ENCODE data around the gene RPGRIP1L.

RPGRIP1L gene

GRCh38 chr16:53611179-53611696 lies 92.4 kb downstream of the RPGRIP1L start:
- H3K9ac ChIP-seq (ENCODE audit: low read length) = no peak overlapping the region
- H3K9me3 ChIP-seq (ENCODE audit: control insufficient read depth, low read length) = no peaks in the 10 kb centered on the region
- H3K4me3 ChIP-seq (ENCODE audit: low read length) = no peak overlapping the region
- H3K4me1 ChIP-seq (ENCODE audit: control insufficient read depth, insufficient read depth, low read length) = peaks cover 6% of the 10 kb centered on the region
- H3K27me3 ChIP-seq (ENCODE audit: control insufficient read depth, insufficient read depth, low read length) = no peaks in the 10 kb centered on the region
- H3K36me3 ChIP-seq (ENCODE audit: control insufficient read depth, insufficient read depth, low read length) = no peaks in the 10 kb centered on the region

- Histone ChIP-seq H3K4me1 (ENCODE audit: control insufficient read depth, insufficient read depth, low read length) (peaks cover 6% of the 10 kb centered on the region), H3K36me3 (ENCODE audit: control insufficient read depth, insufficient read depth, low read length) (no peaks in the 10 kb centered on the region), H3K27me3 (ENCODE audit: control insufficient read depth, insufficient read depth, low read length) (no peaks in the 10 kb centered on the region), H3K9me3 (ENCODE audit: control insufficient read depth, low read length) (no peaks in the 10 kb centered on the region), H3K4me3 (ENCODE audit: low read length) (no peak overlapping the region), H3K9ac (ENCODE audit: low read length) (no peak overlapping the region)
These were observed 94.1 kb downstream of the RPGRIP1L start for GRCh38 chr16:53609536-53609935.

GRCh38 chr16:53608094-53608493 lies 95.6 kb downstream of the RPGRIP1L start:
- H3K4me1 ChIP-seq (ENCODE audit: control insufficient read depth, insufficient read depth, low read length) = peaks cover 6% of the 10 kb centered on the region
- H3K9me3 ChIP-seq (ENCODE audit: control insufficient read depth, low read length) = no peaks in the 10 kb centered on the region
- H3K9ac ChIP-seq (ENCODE audit: low read length) = no peak overlapping the region
- H3K27me3 ChIP-seq (ENCODE audit: control insufficient read depth, insufficient read depth, low read length) = no peaks in the 10 kb centered on the region
- H3K4me3 ChIP-seq (ENCODE audit: low read length) = no peak overlapping the region
- H3K36me3 ChIP-seq (ENCODE audit: control insufficient read depth, insufficient read depth, low read length) = no peaks in the 10 kb centered on the region

GRCh38 chr16:53605831-53606400 lies 97.7 kb downstream of the RPGRIP1L start:
- H3K9me3 ChIP-seq (ENCODE audit: control insufficient read depth, low read length) = no peaks in the 10 kb centered on the region
- no peak overlapping the region for H3K9ac ChIP-seq (ENCODE audit: low read length)
- no peak overlapping the region for H3K4me3 ChIP-seq (ENCODE audit: low read length)
- H3K4me1 ChIP-seq (ENCODE audit: control insufficient read depth, insufficient read depth, low read length) = no peaks in the 10 kb centered on the region
- H3K36me3 ChIP-seq (ENCODE audit: control insufficient read depth, insufficient read depth, low read length) = no peaks in the 10 kb centered on the region
- no peaks in the 10 kb centered on the region for H3K27me3 ChIP-seq (ENCODE audit: control insufficient read depth, insufficient read depth, low read length)

GRCh38 chr16:53605356-53605755 lies 98.3 kb downstream of the RPGRIP1L start:
- H3K27me3 ChIP-seq (ENCODE audit: control insufficient read depth, insufficient read depth, low read length) = no peaks in the 10 kb centered on the region
- no peaks in the 10 kb centered on the region for H3K36me3 ChIP-seq (ENCODE audit: control insufficient read depth, insufficient read depth, low read length)
- H3K4me3 ChIP-seq (ENCODE audit: low read length) = no peak overlapping the region
- H3K9me3 ChIP-seq (ENCODE audit: control insufficient read depth, low read length) = no peaks in the 10 kb centered on the region
- H3K9ac ChIP-seq (ENCODE audit: low read length) = no peak overlapping the region
- H3K4me1 ChIP-seq (ENCODE audit: control insufficient read depth, insufficient read depth, low read length) = no peaks in the 10 kb centered on the region

- Histone ChIP-seq H3K9ac (ENCODE audit: low read length) (no peak overlapping the region), H3K4me3 (ENCODE audit: low read length) (no peak overlapping the region), H3K36me3 (ENCODE audit: control insufficient read depth, insufficient read depth, low read length) (no peaks in the 10 kb centered on the region)
These were observed 101.7 kb downstream of the RPGRIP1L start for GRCh38 chr16:53601961-53602360.

GRCh38 chr16:53600616-53601015 lies 103.0 kb downstream of the RPGRIP1L start:
- Histone ChIP-seq H3K27me3 (ENCODE audit: control insufficient read depth, insufficient read depth, low read length) (no peaks in the 10 kb centered on the region), H3K4me1 (ENCODE audit: control insufficient read depth, insufficient read depth, low read length) (no peaks in the 10 kb centered on the region), H3K9ac (ENCODE audit: low read length) (no peak overlapping the region), H3K9me3 (ENCODE audit: control insufficient read depth, low read length) (no peaks in the 10 kb centered on the region), H3K4me3 (ENCODE audit: low read length) (no peak overlapping the region), H3K36me3 (ENCODE audit: control insufficient read depth, insufficient read depth, low read length) (no peaks in the 10 kb centered on the region)

More at GRCh38 chr16:53601961-53602360, 101.7 kb downstream of the RPGRIP1L start:
- no peaks in the 10 kb centered on the region for H3K4me1 ChIP-seq (ENCODE audit: control insufficient read depth, insufficient read depth, low read length)
- H3K9me3 ChIP-seq (ENCODE audit: control insufficient read depth, low read length) = no peaks in the 10 kb centered on the region
- H3K27me3 ChIP-seq (ENCODE audit: control insufficient read depth, insufficient read depth, low read length) = no peaks in the 10 kb centered on the region

GRCh38 chr16:53600126-53600525 lies 103.5 kb downstream of the RPGRIP1L start:
- Histone ChIP-seq H3K9me3 (ENCODE audit: control insufficient read depth, low read length) (no peaks in the 10 kb centered on the region), H3K4me1 (ENCODE audit: control insufficient read depth, insufficient read depth, low read length) (no peaks in the 10 kb centered on the region), H3K4me3 (ENCODE audit: low read length) (no peak overlapping the region)

GRCh38 chr16:53599548-53599947 lies 104.1 kb downstream of the RPGRIP1L start:
- Histone ChIP-seq H3K4me1 (ENCODE audit: control insufficient read depth, insufficient read depth, low read length) (no peaks in the 10 kb centered on the region), H3K9ac (ENCODE audit: low read length) (no peak overlapping the region), H3K4me3 (ENCODE audit: low read length) (no peak overlapping the region), H3K36me3 (ENCODE audit: control insufficient read depth, insufficient read depth, low read length) (no peaks in the 10 kb centered on the region), H3K9me3 (ENCODE audit: control insufficient read depth, low read length) (no peaks in the 10 kb centered on the region), H3K27me3 (ENCODE audit: control insufficient read depth, insufficient read depth, low read length) (no peaks in the 10 kb centered on the region)

More at GRCh38 chr16:53600126-53600525, 103.5 kb downstream of the RPGRIP1L start:
- Histone ChIP-seq H3K9ac (ENCODE audit: low read length) (no peak overlapping the region), H3K27me3 (ENCODE audit: control insufficient read depth, insufficient read depth, low read length) (no peaks in the 10 kb centered on the region), H3K36me3 (ENCODE audit: control insufficient read depth, insufficient read depth, low read length) (no peaks in the 10 kb centered on the region)

- Histone ChIP-seq H3K9ac (ENCODE audit: low read length) (no peak overlapping the region), H3K4me1 (ENCODE audit: control insufficient read depth, insufficient read depth, low read length) (no peaks in the 10 kb centered on the region), H3K27me3 (ENCODE audit: control insufficient read depth, insufficient read depth, low read length) (no peaks in the 10 kb centered on the region), H3K36me3 (ENCODE audit: control insufficient read depth, insufficient read depth, low read length) (no peaks in the 10 kb centered on the region), H3K9me3 (ENCODE audit: control insufficient read depth, low read length) (no peaks in the 10 kb centered on the region), H3K4me3 (ENCODE audit: low read length) (no peak overlapping the region)
These were observed 105.0 kb downstream of the RPGRIP1L start for GRCh38 chr16:53598511-53599275.

- H3K4me1 ChIP-seq (ENCODE audit: control insufficient read depth, insufficient read depth, low read length) = no peaks in the 10 kb centered on the region
- H3K27me3 ChIP-seq (ENCODE audit: control insufficient read depth, insufficient read depth, low read length) = no peaks in the 10 kb centered on the region
- no peaks in the 10 kb centered on the region for H3K36me3 ChIP-seq (ENCODE audit: control insufficient read depth, insufficient read depth, low read length)
- no peaks in the 10 kb centered on the region for H3K9me3 ChIP-seq (ENCODE audit: control insufficient read depth, low read length)
- no peak overlapping the region for H3K9ac ChIP-seq (ENCODE audit: low read length)
- no peak overlapping the region for H3K4me3 ChIP-seq (ENCODE audit: low read length)
These were observed 105.9 kb downstream of the RPGRIP1L start for GRCh38 chr16:53597776-53598175.

GRCh38 chr16:53588081-53588648 lies 115.5 kb downstream of the RPGRIP1L start:
- Histone ChIP-seq H3K9me3 (ENCODE audit: control insufficient read depth, low read length) (no peaks in the 10 kb centered on the region), H3K27me3 (ENCODE audit: control insufficient read depth, insufficient read depth, low read length) (no peaks in the 10 kb centered on the region), H3K4me1 (ENCODE audit: control insufficient read depth, insufficient read depth, low read length) (no peaks in the 10 kb centered on the region), H3K9ac (ENCODE audit: low read length) (no peak overlapping the region), H3K4me3 (ENCODE audit: low read length) (no peak overlapping the region), H3K36me3 (ENCODE audit: control insufficient read depth, insufficient read depth, low read length) (no peaks in the 10 kb centered on the region)
